Measurements from ENCODE around the gene STK32B. TPM values are rescaled to one million over a fixed set of nuclear protein-coding genes. Genes with fewer than 3 reads are reported as not detected.

STK32B gene
- total and polyA plus RNA-seq, 2 of the 4 experiments (the other 2 are of a cell fraction) = 5.5 to 6.3 TPM

GRCh38 chr4:5118994-5119835 is 67.9 kb downstream of the STK32B start:
- H2AFZ ChIP-seq (replicated peaks; ENCODE audit: low read length, poor library complexity) = no peak overlapping the region
- no peak overlapping the region for H3K4me2 ChIP-seq (ENCODE audit: low read depth, low read length)
- in situ Hi-C loops (cut with MboI; ENCODE audit: low sequenced_read_pairs) (no loop called here), intact Hi-C loops (cut with micrococcal nuclease) (no loop called here), dilution Hi-C loops (cut with HindIII; ENCODE audit: low sequenced_read_pairs, unreplicated experiment) (no loop called here)
- no peak overlapping the region for H2BK20ac ChIP-seq (ENCODE audit: low read depth, low read length)
- H3K27me3 ChIP-seq (ENCODE audit: control insufficient read depth, insufficient read depth, low read length) = no peaks in the 10 kb centered on the region
- no peak overlapping the region for H3K9ac ChIP-seq (ENCODE audit: low read depth, low read length)
- H2BK5ac ChIP-seq (ENCODE audit: low read depth, low read length, poor library complexity, severe bottlenecking) = no peak overlapping the region
- H3K27ac ChIP-seq (ENCODE audit: insufficient read depth, low read length) = no peak overlapping the region
- peaks cover 12% of the 10 kb centered on the region for H3K9me1 ChIP-seq (ENCODE audit: insufficient read depth, low read length)
- H4K8ac ChIP-seq (ENCODE audit: low read depth in 2 of 2, low read length in 2 of 2) = no peak overlapping the region; a peak in 2 of 4 replicates
- H2BK120ac ChIP-seq (ENCODE audit: low read depth, low read length) = peak overlapping the region; percentile 33
- peaks cover 0 to 33% of the 10 kb centered on the region in 2 experiments; a peak in 2 of 4 replicates for H3K79me1 ChIP-seq (ENCODE audit: low read depth in 1 of 2, low read length in 2 of 2)
- H3K4me1 ChIP-seq (ENCODE audit: control insufficient read depth, insufficient read depth, low read length) = peaks cover 14% of the 10 kb centered on the region
- no peak overlapping the region for H3K4me3 ChIP-seq (ENCODE audit: insufficient read depth, low read depth, low read length)
- TF ChIP-seq SMC3 (IDR thresholded peaks at IDR 0.05; ENCODE audit: low read depth, low read length) (no peak), MXI1 (IDR thresholded peaks at IDR 0.05; ENCODE audit: borderline replicate concordance, low read depth, low read length) (no peak), RFX5 (IDR thresholded peaks at IDR 0.05; ENCODE audit: low read depth, low read length) (no peak)
- ATAC-seq (ENCODE audit: low read depth) (no peak), DNase-seq (no peak)
- peak overlapping the region; percentile 14; the same call in 1 of the 2 replicates for H3K14ac ChIP-seq (replicated peaks; ENCODE audit: low read depth, low read length)
- H2BK15ac ChIP-seq (ENCODE audit: low read depth, low read length) = 0 out of 3 replicates have a peak overlapping the region, but pooled peaks have one; percentile 21
- no peaks in the 10 kb centered on the region for H3K36me3 ChIP-seq (ENCODE audit: control insufficient read depth, insufficient read depth, low read length)
- no peaks in the 10 kb centered on the region for H3K9me3 ChIP-seq (ENCODE audit: control insufficient read depth, insufficient read depth, low read length)
- no peaks in the 10 kb centered on the region for H4K20me1 ChIP-seq (ENCODE audit: insufficient read depth, low read length)
- H3K4ac ChIP-seq (ENCODE audit: low read depth, low read length) = peak overlapping the region; percentile 8; the same call in 1 of the 2 replicates
- H4K91ac ChIP-seq (ENCODE audit: insufficient read depth, low read depth, low read length) = peak overlapping the region; percentile 9; the same call in 1 of the 2 replicates
- ChIA-PET CTCF (no interaction called here), POLR2A (ENCODE audit: unreplicated experiment) (no interaction called here)
- H3K56ac ChIP-seq (ENCODE audit: extremely low read depth, insufficient read depth, low read length) = no peak overlapping the region
- no peak overlapping the region for H3K18ac ChIP-seq (ENCODE audit: low read depth, low read length)
- no peak overlapping the region for H2AK9ac ChIP-seq (replicated peaks; ENCODE audit: low read depth, low read length, poor library complexity)
- no CpG with 5 or more reads among the region's 11 CpGs for WGBS, 2 experiments (ENCODE audit: extremely low coverage in 2 of 2, insufficient read length in 1 of 2)
- H4K5ac ChIP-seq (ENCODE audit: low read depth, low read length) = no peak overlapping the region
- H2AK5ac ChIP-seq (ENCODE audit: low read depth, low read length) = no peak overlapping the region
- H3K23ac ChIP-seq (ENCODE audit: low read depth, low read length) = no peak overlapping the region
- no TSS peak for BruUV-seq (replicated peaks)
